Gastrocnemius medialis (tissue), 4 donors: ENCODE measurements around the gene SPATA13.

Experiments
- CTCF ChIP-seq, 5 experiments: fragments of 450-650 bp in 3 of 5; fragments of 200-600 bp in 2 of 5; sonication (generic) in 2 of 5; IDR thresholded peaks in 4 of 5; conservative IDR thresholded peaks in 1 of 5; 1 replicate in 4 of 5; 2 replicates in 1 of 5; pipeline ENCODE4 v1.5.1; 2016 to 2019; ENCODE audit warnings: antibody characterized with exemption in 5 of 5, mild to moderate bottlenecking in 3 of 5, moderate library complexity in 3 of 5
- POLR2A ChIP-seq, 2 donors: fragments of 450-650 bp; IDR thresholded peaks; one replicate each; pipeline ENCODE4 v1.6.1; 2017; ENCODE audit warnings: antibody characterized with exemption in 2 of 2, mild to moderate bottlenecking in 2 of 2, moderate library complexity in 2 of 2

- no peak for TF ChIP-seq POLR2A (IDR thresholded peaks at IDR 0.05)
- no peak for TF ChIP-seq CTCF (IDR thresholded peaks at IDR 0.05 in 4 of 5, conservative IDR thresholded peaks at IDR 0.05 in 1 of 5)
These were observed 103.1 kb downstream of the SPATA13 start for GRCh38 chr13:24263632-24264031.
